HG03025 (cell line): ENCODE results near the gene C1orf21.

Experiments
- ATAC-seq: cut with Tn5 transposase; IDR thresholded peaks from one replicate; pipeline ENCODE4 v1.9.1; 2021; ENCODE audit warnings: mild to moderate bottlenecking, moderate library complexity; ENCODE audit not compliant: unreplicated experiment, low FRiP score

The C1orf21 gene

GRCh38 chr1:184673305-184673704, 286.5 kb downstream of the C1orf21 start:
- no peak for ATAC-seq

GRCh38 chr1:184677344-184677743, 290.5 kb downstream of the C1orf21 start:
- no peak for ATAC-seq
